Cardiac septum (tissue), 1 donor: ENCODE results near the gene PRKAR1B. TPM values are rescaled to one million over a fixed set of nuclear protein-coding genes. Genes with fewer than 3 reads are reported as not detected.

Experiments
- DNase-seq: peaks from one replicate; pipeline ENCODE4 v3.0.0-alpha.2; 2020; ENCODE audit warnings: low spot score
- intact Hi-C: fragments of 100-400 bp; cut with DNase I; formaldehyde crosslinking; loops from one replicate; pipeline ENCODE4 v1.14.0; 2022
- total RNA-seq: library from RNA; stranded (reverse); fragmentation: NEBNext Ultra II Directional; extraction: Animal tissue kit (Norgen Biotek cat#: 25700); gene quantifications from one replicate; pipeline ENCODE4 v1.2.1, GENCODE V29; 2021
- donor health status: DM: no; HTN: no; CAD: no.

The PRKAR1B gene
- total RNA-seq, 1 donor from 2014 or later = 13.5 TPM

DNA sequence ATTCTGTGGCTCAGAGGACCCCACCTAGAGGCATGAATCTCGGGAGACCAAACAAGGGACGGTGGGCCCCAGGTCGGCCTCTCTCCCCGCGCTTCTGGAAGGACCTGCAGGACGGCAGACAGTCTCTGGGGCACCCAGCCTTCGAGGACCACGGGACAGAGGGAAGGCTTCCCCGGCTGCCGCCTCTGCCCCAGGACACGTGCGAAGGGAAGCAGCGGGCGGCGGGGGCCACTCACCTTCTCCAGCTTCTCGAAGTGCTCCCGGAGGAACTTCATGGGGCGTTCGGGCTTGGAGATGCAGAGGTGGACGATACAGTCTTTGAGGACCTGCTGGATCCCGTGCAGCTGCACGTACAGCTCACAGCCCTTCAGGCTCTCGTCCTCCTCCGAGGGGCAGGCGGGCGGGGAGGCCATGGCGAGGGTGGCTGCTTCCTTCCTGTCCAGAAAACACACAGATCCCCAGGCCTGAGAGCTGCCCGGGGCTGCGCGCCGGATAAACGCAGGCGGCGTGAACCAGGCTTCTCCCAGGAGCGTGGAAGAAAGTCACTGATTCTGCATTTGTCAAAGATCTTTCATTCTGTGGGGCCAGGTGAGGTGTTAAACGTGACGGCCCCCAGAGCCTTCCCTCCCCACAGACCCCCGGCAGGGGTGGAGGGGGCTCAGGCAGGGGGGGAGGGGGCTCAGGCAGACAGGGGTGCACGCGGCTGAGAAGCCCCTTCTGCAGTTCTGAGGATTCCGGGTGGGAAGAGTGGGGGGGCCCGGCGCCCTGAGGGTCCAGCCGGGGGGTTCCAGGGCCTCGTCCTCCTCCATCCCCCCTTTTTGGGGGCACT is 15.8 kb downstream of the PRKAR1B start:
- no peak for DNase-seq
- intact Hi-C loops = no loop called here

- intact Hi-C loops = no loop called here
- no peak for DNase-seq
Observed at GRCh38 chr7:710161-710560, 16.9 kb downstream of the PRKAR1B start.

DNA sequence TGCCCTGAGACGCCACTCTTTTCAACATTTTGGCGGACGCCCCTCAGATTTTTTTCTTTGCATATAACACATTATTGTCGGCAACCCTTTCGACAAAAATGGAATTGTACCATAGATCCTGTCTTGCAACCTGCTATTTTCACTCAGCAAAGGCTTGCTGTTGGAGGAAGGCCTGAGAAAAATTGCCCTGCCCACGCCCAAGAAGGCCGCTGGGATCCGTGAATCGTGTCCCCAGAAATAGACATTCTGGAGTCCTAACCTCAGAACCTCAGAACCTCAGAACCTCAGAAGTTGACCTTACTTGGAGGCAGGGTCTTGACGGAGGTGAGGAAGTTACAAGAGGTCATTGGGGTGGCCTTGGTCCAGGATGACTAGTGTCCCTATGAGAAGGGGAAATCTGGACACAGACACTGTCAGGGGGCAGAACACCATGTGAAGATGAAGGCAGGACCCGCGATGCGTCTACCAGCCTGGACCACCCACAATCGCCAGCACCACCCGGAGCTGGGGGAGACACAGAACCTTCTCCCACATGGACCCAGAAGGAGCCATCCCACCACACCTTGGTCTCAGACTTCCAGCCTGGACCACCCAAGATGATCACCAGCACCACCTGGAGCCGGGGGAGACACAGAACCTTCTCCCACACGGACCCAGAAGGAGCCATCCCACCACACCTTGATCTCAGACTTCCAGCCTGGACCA is 19.6 kb downstream of the PRKAR1B start:
- no peak for DNase-seq
- intact Hi-C loops = no loop called here

GRCh38 chr7:706721-707120 is 20.4 kb downstream of the PRKAR1B start:
- intact Hi-C loops = no loop called here
- DNase-seq = no peak

GRCh38 chr7:703049-703448 is 24.0 kb downstream of the PRKAR1B start:
- no peak for DNase-seq
- intact Hi-C loops = no loop called here

GRCh38 chr7:701086-701671 is 25.9 kb downstream of the PRKAR1B start:
- intact Hi-C loops = no loop called here
- DNase-seq = no peak

DNA sequence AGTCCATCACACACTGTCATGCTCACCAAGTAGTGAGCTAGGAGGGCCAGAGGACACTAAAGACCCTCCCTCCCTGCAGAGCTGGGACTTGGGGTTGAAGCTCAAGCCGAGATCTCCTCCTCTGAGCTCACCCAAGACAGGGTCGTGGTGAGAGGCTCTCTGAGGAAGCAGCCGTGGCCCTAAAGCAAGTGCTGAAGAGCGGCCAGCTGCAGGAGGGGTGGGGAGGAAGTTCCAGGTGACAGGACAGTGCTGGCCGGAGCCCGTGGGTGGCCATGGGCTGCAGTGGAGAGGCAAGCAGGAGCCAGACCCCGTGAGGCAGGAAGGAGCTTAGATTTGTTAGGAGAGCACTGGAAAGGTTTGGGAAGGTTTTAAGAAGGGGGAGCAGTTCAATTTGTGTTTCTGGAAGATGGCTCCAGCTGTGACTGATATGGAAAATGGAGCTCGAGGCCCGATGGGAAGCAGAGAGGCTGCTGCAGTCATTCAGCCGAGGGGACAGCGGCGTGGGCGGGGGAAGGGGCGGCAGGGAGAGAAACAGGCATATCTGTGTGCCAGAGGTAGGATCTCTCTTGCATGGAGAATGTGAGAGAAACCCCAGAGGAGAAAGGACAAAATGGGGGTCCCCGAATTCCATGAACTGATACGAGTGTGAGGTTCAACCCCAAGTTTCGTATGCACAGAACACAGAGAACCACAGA is 27.5 kb downstream of the PRKAR1B start:
- peak; percentile 70 for DNase-seq
- intact Hi-C loops = no loop called here

DNA sequence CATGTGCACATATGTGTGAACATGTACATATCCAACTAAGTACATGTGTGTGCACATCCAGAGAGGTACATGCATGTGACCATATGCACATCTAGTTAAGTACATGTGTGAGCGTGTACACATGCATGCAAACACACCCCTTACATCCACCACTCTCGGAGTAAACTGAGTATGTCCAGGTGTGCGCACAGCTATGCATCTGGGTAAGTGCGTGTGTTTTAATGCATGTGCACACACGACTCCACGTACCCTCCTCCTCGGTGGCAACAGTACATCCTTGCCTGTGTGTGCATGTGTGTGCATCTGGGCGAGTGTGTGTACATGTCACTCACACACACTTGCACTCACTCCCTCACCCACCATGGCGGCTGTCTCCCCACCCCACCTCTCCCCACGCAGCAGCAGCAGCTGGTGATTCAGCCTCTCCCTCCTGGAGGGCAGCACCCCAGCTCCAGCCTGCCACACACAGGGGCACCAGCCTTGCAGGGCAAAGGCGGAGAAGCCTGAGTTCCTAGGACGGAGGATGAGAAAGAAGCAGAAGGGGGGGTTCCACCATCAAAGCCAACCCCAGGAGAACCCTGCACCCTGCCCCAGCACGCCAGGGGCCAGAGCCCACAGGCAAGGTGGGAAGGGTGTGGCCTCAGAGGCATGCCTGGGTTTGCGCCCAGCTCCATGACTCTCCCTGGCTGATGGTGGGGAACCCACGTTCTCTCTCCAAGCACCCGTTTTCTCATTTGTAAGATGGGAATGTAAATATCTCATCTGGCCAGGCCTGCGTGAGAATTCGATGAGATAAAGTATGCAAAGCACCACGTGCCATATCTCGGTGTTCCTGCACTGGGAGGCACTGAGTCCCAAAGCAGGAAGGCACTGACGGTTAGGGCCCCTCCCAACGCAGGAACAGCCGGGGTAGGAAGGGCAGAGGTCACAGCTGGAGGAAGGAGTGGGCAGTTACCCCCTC is 28.3 kb downstream of the PRKAR1B start:
- DNase-seq = peak; percentile 72
- intact Hi-C loops = no loop called here

GRCh38 chr7:696812-697551 is 30.1 kb downstream of the PRKAR1B start:
- intact Hi-C loops = no loop called here
- DNase-seq = peak; percentile 75

DNA sequence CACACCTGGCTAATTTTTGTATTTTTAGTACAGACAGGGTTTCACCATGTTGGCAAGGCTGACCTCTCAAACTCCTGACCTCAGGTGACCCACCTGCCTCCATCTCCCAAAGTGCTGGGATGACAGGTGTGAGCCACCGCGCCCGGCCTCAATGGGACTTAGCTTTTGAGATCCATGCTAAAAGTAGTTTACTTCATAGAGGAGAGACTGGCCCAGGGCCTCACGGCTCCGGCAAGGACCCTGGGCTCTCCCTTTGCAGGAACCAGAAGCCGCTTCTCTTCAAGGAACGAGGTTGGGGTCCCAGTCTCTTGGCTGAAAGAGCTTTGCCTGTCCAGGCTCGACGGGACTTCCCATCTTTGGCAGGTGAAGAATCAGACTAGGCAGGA is 30.7 kb downstream of the PRKAR1B start:
- intact Hi-C loops = no loop called here
- no peak for DNase-seq

DNA sequence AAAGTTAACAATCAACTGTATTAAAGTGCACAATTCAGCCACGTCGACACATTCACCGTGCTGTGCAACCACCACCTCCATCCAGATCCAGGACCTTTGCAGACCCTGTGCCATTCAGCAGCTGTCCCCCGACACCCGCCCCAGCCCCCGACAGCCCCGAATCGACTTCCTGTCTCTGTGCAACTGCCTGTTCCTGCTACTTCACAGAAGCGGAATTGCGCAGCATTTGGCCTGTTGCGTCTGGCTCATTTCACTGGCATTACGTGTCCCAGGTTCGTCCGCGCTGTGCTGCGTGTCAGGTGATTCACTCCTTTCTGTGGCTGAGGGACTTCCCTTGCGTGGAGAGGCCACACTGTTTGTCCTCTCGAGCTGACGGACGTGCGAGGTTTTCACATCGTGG is 33.8 kb downstream of the PRKAR1B start:
- peak; percentile 67 for DNase-seq
- intact Hi-C loops = no loop called here

DNA sequence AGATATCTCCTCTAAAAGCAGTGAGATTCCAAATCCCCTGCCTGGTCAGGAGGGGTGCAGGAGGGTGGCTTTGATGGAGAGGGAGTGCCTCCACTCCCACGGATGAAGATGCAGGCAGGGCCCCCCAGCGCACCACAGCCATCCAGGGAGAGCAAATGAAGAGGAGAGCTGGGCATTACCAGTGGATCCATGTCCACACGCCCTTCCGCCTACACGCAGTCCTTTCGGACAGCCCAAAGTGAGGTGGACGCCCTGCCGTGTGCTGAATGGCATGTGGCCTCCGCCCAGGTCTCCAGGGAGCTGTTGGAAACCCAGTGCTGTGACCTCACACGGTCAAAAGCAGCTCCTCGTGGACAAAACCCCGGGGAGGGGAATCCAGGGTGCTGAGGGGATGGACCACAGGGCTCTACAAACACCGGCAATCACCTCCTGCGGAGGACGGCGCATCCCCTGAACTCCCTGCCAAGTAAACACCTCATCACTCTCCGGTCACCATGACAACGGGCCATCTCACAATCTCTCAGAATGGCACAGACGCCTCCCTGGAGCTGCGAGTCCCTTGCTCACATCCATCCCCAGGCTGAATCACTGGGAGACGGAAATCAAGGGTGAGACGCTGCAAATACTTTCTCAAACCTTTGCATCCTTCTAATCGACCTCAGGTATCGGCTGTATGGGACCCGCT is 35.6 kb downstream of the PRKAR1B start:
- peak; percentile 63 for DNase-seq
- intact Hi-C loops = no loop called here

DNA sequence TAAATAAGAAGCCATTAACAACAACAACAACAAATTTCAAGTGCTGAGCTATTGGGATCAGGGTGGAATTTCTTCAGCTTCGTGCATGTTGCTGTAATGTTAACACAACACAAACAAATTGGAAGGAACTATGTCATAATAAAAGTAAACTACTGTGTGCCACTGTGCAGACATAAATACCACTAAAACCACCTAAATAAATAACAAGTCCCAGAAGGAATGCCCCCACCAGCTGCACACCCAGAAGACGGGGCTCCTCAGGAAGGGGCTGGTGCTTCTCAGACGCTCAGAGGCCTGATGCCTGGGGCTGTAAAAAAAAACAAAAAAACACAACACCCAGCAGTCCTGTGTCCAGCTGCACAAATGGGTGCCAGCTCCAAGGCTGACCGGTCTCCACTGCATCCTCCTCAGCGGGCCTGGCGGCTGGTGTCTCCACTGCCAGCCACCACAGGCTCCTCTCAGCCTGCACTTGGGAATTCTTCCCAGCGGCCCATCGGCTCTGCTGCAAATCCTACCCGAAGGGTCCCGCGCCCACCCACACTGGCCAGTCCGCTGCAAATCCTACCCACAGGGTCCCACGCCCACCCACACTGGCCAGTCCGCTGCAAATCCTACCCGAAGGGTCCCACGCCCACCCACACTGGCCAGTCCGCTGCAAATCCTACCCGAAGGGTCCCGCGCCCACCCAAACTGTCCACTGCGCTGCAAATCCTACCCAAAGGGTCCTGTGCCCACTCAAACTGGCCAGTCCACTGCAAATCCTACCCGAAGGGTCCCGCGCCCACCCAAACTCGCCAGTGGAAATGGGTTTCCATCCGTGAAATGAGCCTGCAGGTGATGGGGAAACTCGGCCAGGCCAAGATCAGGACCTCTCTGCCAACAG is 36.4 kb downstream of the PRKAR1B start:
- peak; percentile 63 for DNase-seq
- intact Hi-C loops = no loop called here

DNA sequence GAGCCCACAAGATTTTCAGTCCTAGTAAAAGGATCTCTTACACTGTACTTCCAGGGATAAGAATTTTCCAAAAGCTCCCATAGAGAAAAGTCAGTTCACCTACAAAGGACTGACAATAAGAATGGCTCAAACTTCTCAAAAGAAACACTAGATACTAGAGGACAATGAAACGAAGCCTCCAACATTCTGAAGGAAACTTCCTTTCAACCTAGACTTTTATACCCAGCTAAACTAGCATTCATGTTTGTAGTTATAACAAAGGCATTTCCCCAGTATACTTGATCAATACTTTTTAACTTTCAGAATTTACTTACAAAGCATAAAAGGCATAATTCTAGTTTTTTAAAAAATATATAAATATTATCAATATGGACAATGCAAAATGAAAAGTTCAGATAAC is 41.5 kb downstream of the PRKAR1B start:
- no peak for DNase-seq
- intact Hi-C loops = no loop called here

DNA sequence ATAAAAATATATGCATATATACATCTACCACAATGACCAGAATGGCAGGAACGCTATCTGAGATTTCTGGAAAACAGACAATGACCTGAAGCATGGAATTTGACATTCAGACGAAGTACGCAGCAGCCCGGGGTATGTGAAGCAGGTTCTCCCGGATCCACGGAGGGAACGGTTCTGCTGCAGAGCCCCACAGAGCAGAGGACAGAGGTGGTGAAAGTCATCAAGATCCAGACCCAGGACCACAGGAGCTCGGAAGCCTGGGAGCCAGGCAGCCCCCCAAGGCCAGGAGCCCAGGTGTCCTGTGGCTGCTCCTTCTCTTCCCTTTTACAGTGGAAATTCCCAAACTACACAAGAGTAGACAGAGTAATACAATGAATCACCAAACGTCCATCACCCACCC is 42.7 kb downstream of the PRKAR1B start:
- no peak for DNase-seq
- intact Hi-C loops = no loop called here

DNA sequence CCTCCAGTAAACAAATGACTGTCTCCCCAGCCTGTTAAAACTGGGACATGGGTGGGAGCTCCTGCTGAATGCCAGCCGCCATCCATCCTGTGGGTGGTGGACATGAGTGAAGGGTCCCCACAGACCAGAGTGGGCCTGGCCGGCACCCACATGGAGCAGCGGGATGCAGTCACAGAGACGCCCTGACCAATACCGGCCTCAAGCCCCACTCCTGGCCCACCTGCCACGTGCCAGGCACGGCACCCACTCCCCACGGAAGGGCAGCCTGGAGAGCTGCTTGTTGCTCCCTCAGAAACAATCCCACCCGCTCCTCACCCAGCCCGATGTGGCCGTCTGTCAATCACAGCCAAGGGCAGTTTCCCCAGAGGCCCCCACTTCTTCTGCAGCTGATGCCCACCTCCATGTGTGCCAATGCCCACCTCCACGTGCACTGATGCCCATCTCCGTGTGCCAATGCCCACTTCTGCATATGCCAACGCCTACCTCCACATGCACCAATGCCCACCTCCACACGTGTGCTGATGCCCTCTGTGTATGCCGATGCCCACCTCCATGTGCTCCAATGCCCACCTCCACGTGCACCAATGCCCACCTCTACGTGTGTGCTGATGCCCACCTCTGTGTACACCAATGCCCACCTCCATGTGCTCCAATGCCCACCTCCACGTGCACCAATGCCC is 43.4 kb downstream of the PRKAR1B start:
- intact Hi-C loops = no loop called here
- peak; percentile 57 for DNase-seq
